ENCODE measurements around the gene PRKN.

DNA sequence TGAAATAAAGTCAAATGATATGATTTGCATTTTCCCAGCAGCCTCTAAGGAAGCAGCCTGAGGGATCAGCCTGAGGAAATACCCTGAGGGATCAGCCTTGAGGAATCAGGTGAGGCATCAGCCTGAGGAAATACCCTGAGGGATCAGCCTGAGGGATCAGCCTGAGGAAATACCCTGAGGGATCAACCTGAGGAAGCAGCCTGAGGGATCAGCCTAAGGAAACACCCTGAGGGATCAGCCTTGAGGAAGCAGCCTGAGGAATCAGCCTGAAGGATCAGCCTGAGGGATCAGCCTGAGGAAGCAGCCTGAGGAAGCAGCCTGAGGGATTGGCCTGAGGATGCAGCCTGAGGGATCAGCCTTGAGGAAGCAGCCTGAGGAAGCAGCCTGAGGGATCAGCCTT lies 784.0 kb downstream of the PRKN start:
- TF ChIP-seq POLR2A (IDR thresholded peaks at IDR 0.05; ENCODE audit: low read length) (no peak), GATA1 (IDR thresholded peaks at IDR 0.05; ENCODE audit: low read depth, low read length) (no peak)
